Measurements from ENCODE around the gene MPPE1.
"Not testable (repeated sequence)": the region's sequence is repeated elsewhere in the genome, so short reads cannot be mapped to it uniquely, and the experiment has no call there.

MPPE1 gene

GRCh38 chr18:11923450-11923849 lies 15.3 kb upstream of the MPPE1 start:
- DNase-seq, result no peak

GRCh38 chr18:11919522-11919921 lies 11.4 kb upstream of the MPPE1 start:
- not testable (repeated sequence) for DNase-seq

GRCh38 chr18:11916880-11917279 lies 8.8 kb upstream of the MPPE1 start:
- DNase-seq, result not testable (repeated sequence)

- no peak for DNase-seq
Observed at GRCh38 chr18:11909591-11910026, 1.5 kb upstream of the MPPE1 start.

- DNase-seq, result no peak
Observed at GRCh38 chr18:11909061-11909455, 941 bp upstream of the MPPE1 start.

GRCh38 chr18:11906926-11907874 lies 917 bp downstream of the MPPE1 start:
- no peak for DNase-seq

- no peak for DNase-seq
Observed at GRCh38 chr18:11906176-11906575, 1.9 kb downstream of the MPPE1 start.

GRCh38 chr18:11905613-11906012 lies 2.5 kb downstream of the MPPE1 start:
- no peak for DNase-seq

- no peak for DNase-seq
Observed at GRCh38 chr18:11902522-11903292, 5.4 kb downstream of the MPPE1 start.

GRCh38 chr18:11901826-11902438 lies 6.2 kb downstream of the MPPE1 start:
- no peak for DNase-seq

- DNase-seq, result no peak
Observed at GRCh38 chr18:11899063-11899462, 9.1 kb downstream of the MPPE1 start.

- DNase-seq, result no peak
Observed at GRCh38 chr18:11897781-11898180, 10.3 kb downstream of the MPPE1 start.

GRCh38 chr18:11892438-11892837 lies 15.7 kb downstream of the MPPE1 start:
- DNase-seq, result not testable (repeated sequence)

- DNase-seq, result no peak
Observed at GRCh38 chr18:11891737-11892136, 16.4 kb downstream of the MPPE1 start.

GRCh38 chr18:11889284-11889683 lies 18.8 kb downstream of the MPPE1 start:
- no peak for DNase-seq

- DNase-seq, result no peak
Observed at GRCh38 chr18:11888726-11889125, 19.4 kb downstream of the MPPE1 start.

- no peak for DNase-seq
Observed at GRCh38 chr18:11887328-11888128, 20.6 kb downstream of the MPPE1 start.

- DNase-seq, result no peak
Observed at GRCh38 chr18:11886577-11887110, 21.5 kb downstream of the MPPE1 start.

GRCh38 chr18:11885278-11885947 lies 22.7 kb downstream of the MPPE1 start:
- no peak for DNase-seq

GRCh38 chr18:11884396-11885030 lies 23.6 kb downstream of the MPPE1 start:
- DNase-seq, result no peak

GRCh38 chr18:11883153-11883552 lies 25.0 kb downstream of the MPPE1 start:
- DNase-seq, result no peak
